H1 (cell line): ENCODE measurements around the gene CCAR1. TPM values are rescaled to one million over a fixed set of nuclear protein-coding genes. Genes with fewer than 3 reads are reported as not detected.

Source experiments
- BACH1 ChIP-seq: IDR thresholded peaks from 2 replicates; pipeline ENCODE4 v1.6.1; 2012; ENCODE audit warnings: low read length, improper control_type of control experiment
- BRCA1 ChIP-seq: IDR thresholded peaks from 2 replicates; pipeline ENCODE4 v1.6.1; 2012; ENCODE audit warnings: low read depth, low read length, improper control_type of control experiment
- CREB1 ChIP-seq: IDR thresholded peaks from 2 replicates; pipeline ENCODE4 v1.6.1; 2012; ENCODE audit warnings: inconsistent platforms
- EZH2 ChIP-seq: fragments of 200-600 bp; sonication (generic); IDR thresholded peaks from 2 replicates; pipeline ENCODE4 v1.7.1; 2012; ENCODE audit warnings: low read depth, mild to moderate bottlenecking, moderate library complexity, low read length, inconsistent platforms; ENCODE audit not compliant: severe bottlenecking
- JUN ChIP-seq: IDR thresholded peaks from 2 replicates; pipeline ENCODE4 v1.6.1; 2011; ENCODE audit warnings: low read depth, mild to moderate bottlenecking, improper control_type of control experiment, low read length
- POLR2A ChIP-seq, 2 experiments: IDR thresholded peaks; 1 replicate in 1 of 2; 2 replicates in 1 of 2; pipeline ENCODE4 v1.6.1; 2011; ENCODE audit warnings: low read depth in 2 of 2, low read length in 2 of 2, mild to moderate bottlenecking in 2 of 2; ENCODE audit errors: control extremely low read depth in 1 of 2
- POLR2AphosphoS5 ChIP-seq: IDR thresholded peaks from 2 replicates; pipeline ENCODE4 v1.6.1; 2011; ENCODE audit warnings: low read depth, low read length
- SUZ12 ChIP-seq: fragments of 200-600 bp; sonication (generic); IDR thresholded peaks from 2 replicates; pipeline ENCODE4 v1.6.1; 2012; ENCODE audit warnings: mild to moderate bottlenecking, inconsistent platforms, low read length, moderate library complexity, mixed read lengths
- polyA plus RNA-seq, 7 experiments: library from polyadenylated mRNA; depleted of rRNA in 3 of 7; stranded (reverse) in 5 of 7; unstranded in 2 of 7; fragments of >200 nt in 5 of 7; fragments of 200-250 nt in 2 of 7; gene quantifications; 1 replicate in 5 of 7; 2 replicates in 1 of 7; 4 replicates in 1 of 7; pipeline versions ENCODE4 v1.2.1 to v1.2.3, GENCODE V29; 2011 to 2013; ENCODE audit warnings: missing spikeins in 2 of 7, mixed read lengths in 2 of 7
- total RNA-seq: library from RNA; stranded (reverse); fragmentation: NEBNext Ultra II Directional; extraction: Animal tissue kit (Norgen Biotek cat#: 25700); gene quantifications from 2 replicates; pipeline ENCODE4 v1.2.1, GENCODE V29; 2021

The CCAR1 gene
- total and polyA plus RNA-seq, 2 of the 8 experiments (the other 6 are each of a cell fraction or from before 2014, with no cell fraction given) = 91.6 to 111 TPM

DNA sequence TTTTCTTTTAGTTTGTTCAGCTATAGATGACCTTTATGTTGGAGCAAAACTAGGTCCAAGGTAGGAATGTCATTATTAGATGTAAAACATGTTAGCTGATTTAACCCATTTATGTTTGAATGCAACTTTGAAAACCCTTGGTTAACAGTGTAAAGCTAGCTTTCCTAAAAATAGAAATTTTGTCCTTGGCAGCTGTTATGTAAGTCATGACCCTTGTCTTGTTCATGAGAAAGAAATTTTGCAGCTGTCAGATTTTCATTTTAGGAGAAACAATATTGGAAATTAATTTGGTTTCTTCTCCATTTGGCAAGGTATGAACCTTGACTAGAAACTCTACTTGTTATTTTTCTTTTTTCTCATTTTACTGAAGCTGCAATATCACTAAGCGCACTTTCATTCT is 23.9 kb upstream of the CCAR1 start (continued):
- TF ChIP-seq EZH2 (no peak), BRCA1 (no peak), BACH1 (no peak), POLR2AphosphoS5 (no peak), CREB1 (no peak), POLR2A (IDR thresholded peaks at IDR 0.05; ENCODE audit: control extremely low read depth in 1 of 2, low read depth in 2 of 2, low read length in 2 of 2) (no peak), JUN (no peak), SUZ12 (no peak)
